ENCODE results near the gene ASB8.
"Not testable (repeated sequence)": the region's sequence is repeated elsewhere in the genome, so short reads cannot be mapped to it uniquely, and the experiment has no call there.

ASB8 gene

GRCh38 chr12:48183091-48183875 is 26.0 kb upstream of the ASB8 start, which contains the start of gene CCDC184:
TSS of gene CCDC184 (plus strand) at chr12:48183644. CDS start at chr12:48184123, 479 bp downstream.
- peak; percentile 62 for DNase-seq (ENCODE audit: low read depth)

DNA sequence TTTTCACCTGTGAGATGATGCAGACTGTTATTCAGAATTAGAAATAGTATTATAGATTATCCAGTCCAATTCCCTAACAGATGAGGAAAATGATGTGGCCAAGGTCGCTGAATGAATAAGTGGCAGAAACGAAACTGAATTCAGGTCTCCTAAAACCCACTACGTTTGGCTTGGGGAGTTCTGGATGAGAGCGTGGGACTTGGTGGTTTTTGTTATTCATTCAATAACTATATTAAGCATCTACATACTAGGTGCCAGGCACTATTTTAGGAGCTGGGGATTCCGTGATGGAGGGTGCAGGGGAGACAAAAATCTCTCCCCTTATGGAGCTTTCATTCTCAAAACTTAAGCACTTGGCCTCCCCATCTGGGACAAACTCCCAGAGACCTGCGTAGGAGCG is 25.3 kb upstream of the ASB8 start:
- DNase-seq (ENCODE audit: low read depth) = no peak

- DNase-seq (ENCODE audit: low read depth) = no peak
These were observed 23.7 kb upstream of the ASB8 start for GRCh38 chr12:48180857-48181495.

DNA sequence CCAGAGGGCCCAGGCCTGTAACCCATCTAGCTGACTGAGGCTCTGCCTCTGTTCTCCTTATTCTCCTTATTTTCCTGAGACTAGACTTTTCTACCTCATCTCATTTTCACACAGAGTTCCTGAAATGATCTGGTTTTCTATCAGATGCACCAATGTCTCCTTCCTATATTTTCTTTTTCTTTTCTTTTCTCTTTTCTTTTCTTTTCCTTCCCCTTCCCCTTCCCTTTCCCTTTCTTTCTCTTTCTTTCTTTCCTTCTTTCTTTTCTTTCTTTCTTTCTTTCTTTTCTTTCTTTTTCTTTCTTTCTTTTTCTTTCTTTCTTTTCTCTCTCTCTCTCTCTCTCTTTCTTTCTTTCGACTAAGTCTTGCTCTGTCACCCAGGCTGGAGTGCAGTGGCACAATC is 23.1 kb upstream of the ASB8 start:
- DNase-seq (ENCODE audit: low read depth) = no peak

GRCh38 chr12:48179466-48179865 is 22.2 kb upstream of the ASB8 start:
- no peak for DNase-seq (ENCODE audit: low read depth)

DNA sequence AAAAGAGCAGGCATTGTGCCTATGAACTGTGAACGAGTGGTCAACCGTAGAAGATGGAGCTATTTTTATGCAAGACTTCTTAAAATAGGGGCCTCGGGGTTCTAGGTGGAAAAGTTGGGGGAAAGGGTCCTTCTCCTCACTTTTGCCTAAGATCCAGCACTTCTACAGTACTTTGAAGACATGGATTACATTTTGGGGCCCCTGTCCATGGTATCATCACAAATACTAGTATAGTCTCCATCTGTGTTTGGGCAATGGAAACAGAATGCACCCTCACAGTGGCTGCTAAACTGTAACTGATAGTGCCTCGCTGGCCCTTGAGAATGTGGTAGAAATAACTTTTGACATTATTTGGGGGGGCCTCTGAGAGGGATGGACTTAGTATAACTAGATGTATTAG is 20.7 kb upstream of the ASB8 start:
- DNase-seq (ENCODE audit: low read depth) = no peak

DNA sequence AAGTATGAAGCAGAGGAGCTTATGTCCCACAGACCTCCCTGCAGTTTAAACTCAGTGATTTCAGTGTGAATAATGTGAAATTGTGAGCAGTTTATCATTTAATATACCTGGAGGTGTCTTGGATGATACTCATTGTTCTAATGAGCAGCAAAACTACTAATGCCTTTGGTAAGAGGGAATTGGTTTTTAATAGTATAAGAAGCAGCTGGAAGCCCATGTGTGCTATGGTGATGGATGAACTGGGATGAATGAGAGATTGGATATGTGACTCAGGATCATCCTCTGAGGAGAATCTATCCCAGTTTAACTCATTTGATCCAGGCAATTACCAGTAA is 19.1 kb upstream of the ASB8 start:
- DNase-seq (ENCODE audit: low read depth) = no peak

- DNase-seq (ENCODE audit: low read depth) = no peak
These were observed 18.5 kb upstream of the ASB8 start for GRCh38 chr12:48175613-48176416.

DNA sequence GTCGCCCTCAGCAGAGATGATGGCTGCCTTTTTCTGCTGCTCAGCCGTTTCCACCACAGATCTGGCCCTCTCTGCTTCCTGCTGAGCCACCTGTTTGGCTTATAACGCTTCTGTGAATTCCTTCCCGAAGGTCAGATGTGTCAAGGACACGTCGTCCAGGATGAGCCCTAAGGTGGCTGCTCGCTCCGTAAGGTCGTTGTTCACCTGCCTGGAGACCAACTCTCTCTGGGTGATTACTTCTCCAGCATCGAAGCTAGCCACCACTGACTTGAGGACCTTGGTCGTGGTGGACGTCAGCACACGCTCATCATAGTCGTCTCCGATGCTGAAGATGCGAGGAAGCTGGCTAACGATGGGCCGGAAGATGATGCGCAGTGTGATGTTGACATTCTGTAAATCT is 11.7 kb upstream of the ASB8 start:
- no peak for DNase-seq (ENCODE audit: low read depth)

DNA sequence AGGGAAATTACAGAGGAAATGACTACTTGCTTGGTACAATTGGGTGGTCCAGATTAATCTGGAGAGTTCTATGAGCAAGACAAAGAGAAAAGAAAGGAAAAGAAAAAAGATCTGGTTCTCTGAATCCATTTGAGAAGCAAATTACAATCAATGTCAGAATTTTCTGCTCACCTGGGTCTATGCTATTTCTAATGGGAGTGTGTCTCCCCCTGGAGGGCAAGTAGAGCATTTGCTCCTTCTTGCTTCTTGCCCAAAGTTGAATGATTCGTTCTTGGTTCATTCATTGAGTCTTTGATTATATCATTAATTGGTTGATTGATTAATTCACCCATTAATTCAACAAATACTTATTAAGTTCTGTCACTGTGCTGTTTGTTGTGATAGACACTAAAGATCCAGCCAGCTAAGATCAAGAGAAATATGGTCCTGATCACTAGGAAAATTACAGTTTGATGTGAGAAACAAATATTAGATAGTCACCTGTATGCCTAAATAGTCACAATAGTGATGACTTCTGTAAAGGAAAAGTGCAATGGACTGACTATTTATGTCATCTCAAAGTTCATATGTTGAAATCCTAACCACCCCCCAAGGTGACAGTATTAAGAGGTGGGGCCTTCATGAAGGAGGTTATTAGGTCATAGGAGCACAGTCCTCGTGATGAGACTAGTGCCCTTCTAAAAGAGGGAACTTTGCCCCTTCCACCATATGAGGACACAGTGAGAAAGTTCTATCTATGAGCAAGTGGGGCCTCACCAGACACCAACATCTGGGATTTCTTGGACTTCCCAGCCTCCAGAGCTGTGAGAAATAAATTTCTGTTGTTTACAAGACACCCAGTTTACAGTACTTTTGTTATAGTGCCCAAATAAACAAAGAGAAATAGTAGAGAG is 8.0 kb upstream of the ASB8 start:
- peak; percentile 30 for DNase-seq (ENCODE audit: low read depth)

GRCh38 chr12:48164451-48164850 is 7.1 kb upstream of the ASB8 start:
- no peak for DNase-seq (ENCODE audit: low read depth)

DNA sequence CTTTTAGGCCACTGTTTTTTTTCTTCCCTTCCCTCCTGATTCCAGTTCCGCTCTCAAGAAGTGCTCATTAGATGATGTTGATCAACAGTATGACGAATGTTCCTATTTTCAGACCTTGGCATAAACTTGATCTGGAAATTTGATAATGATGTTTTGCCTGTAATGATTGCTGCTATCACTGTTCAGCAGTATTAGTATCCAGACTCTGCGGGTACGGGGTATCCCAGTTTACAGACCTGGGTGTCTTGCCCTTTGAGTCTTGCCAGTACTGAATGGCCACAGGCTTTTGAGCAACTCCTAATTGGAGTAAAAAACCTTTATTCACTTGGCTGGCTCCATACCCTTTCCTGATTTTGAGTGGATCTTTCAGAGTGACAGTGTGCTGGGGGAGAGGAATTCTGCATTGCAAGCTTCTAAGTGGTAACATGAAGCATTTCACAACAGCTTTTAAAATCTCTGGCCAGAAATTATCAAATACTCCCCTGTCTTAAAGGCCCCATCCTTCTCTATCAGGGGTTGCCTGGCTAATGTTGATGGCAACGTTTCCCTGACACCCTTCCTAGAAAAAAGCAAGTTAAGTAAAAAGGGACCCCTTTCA is 5.9 kb upstream of the ASB8 start:
- no peak for DNase-seq (ENCODE audit: low read depth)

DNA sequence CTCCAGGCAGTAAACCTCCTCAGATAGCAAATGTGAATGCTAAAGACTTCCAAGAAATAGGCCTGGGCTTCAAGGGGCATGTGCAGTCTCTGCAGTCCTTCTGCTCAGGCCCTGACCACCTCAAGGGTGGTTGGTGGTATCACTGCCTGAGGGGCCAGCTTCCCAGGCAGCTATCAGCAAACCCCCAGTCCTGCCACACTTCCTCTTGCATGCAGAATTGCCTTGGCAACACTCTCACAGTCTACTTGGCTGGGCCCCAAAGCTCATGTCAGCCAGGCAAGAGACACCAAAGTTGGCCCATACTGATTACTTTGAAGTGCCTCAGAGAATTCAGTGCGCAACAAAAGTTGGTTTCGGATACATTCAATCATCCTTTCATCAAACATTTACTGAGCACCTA is 3.5 kb upstream of the ASB8 start:
- DNase-seq (ENCODE audit: low read depth) = no peak

GRCh38 chr12:48160046-48160445 is 2.7 kb upstream of the ASB8 start:
- DNase-seq (ENCODE audit: low read depth) = no peak

GRCh38 chr12:48157889-48158370 is 615 bp upstream of the ASB8 start:
- DNase-seq (ENCODE audit: low read depth) = no peak

- no peak for DNase-seq (ENCODE audit: low read depth)
These were observed 680 bp downstream of the ASB8 start for GRCh38 chr12:48156652-48157017.

DNA sequence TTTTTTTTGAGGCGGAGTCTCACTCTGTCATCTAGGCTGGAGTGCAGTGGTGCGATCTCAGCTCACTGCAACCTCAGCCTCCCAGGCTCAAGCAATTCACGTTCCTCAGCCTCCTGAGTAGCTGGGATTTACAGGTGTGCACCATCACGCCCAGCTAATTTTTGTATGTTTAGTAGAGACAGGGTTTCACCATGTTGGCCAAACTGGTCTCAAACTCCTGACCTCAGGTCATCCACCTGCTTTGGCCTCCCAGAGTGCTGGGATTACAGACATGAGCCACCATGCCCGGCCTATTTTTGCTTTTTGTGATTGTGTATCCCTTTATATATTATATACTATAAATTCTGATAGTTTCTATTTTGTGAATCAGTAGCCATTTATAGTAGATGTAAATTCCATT is 1.5 kb downstream of the ASB8 start:
- not testable (repeated sequence) for DNase-seq (ENCODE audit: low read depth)

DNA sequence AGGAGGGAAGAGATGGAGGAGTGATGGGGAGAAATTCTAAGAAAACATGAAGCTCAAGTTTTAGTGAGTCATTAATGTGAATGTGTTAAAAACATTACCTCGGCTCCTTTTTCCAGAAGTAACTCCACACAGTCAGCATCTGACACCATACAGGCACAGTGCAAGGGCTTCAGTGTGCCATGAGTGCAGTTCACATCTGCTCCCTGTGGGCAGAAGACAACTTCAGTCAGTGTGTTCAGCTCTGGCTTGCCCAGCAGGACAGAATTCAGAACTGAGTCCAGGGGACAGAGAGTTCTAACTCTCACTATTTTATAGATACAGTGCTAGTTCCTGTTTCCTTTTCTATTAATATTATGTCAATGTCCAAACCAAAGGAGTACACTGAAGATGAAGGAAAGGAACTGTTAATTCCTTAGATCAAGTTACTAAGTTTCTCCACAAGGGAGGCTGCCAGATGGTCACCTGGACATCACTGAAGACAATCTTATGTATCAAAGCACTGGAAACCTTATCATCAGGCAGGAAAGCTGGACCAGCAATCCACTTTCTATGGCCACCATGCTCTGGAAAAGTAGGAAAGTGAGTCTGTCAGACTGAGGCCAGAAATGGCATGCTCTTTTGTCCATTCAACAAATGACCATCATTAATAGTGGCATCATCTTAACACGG is 6.1 kb downstream of the ASB8 start:
- no peak for DNase-seq (ENCODE audit: low read depth)

- DNase-seq (ENCODE audit: low read depth) = no peak
These were observed 11.3 kb downstream of the ASB8 start for GRCh38 chr12:48145981-48146380.

DNA sequence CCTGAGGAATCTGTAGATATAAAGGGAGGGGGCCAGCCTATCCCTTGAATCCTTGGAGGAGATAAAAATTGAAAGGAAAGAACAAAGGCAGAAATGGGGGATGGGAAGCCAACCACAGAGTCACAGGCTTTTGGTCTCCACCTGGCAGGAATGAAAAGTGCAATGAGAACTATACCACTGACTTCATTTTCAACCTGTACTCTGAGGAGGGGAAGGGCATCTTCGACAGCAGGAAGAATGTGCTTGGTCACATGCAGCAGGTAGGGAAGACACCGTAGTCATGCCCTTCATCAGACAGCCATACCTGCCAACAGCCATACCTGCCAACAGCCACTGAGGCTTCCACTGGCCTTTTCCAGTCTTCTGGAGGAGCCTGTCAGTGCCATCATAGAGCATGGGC is 13.4 kb downstream of the ASB8 start:
- DNase-seq (ENCODE audit: low read depth) = no peak
